HEK293 (cell line): Measurements from ENCODE around the gene ZNF296.

Experiments used
- CTCF ChIP-seq: fragments of 450-650 bp; formaldehyde crosslinking; IDR thresholded peaks from 2 replicates; pipeline ENCODE4 v1.5.1; 2016; ENCODE audit warnings: missing biosample characterization, missing genetic modification characterization
- MYNN ChIP-seq: fragments of 450-650 bp; formaldehyde crosslinking; IDR thresholded peaks from 2 replicates; pipeline ENCODE4 v1.5.1; 2016; ENCODE audit warnings: missing biosample characterization, missing genetic modification characterization, borderline replicate concordance
- REST ChIP-seq: fragments of 450-650 bp; formaldehyde crosslinking; IDR thresholded peaks from 2 replicates; pipeline ENCODE4 v1.5.1; 2016; ENCODE audit warnings: missing biosample characterization, missing genetic modification characterization
- TRIM28 ChIP-seq: IDR thresholded peaks from 2 replicates; pipeline ENCODE4 v1.6.1; 2011; ENCODE audit warnings: low read length, control low read depth, borderline replicate concordance
- YY1 ChIP-seq: fragments of 450-650 bp; formaldehyde crosslinking; IDR thresholded peaks from 2 replicates; pipeline ENCODE4 v1.5.1; 2018; ENCODE audit warnings: missing biosample characterization, missing genetic modification characterization
- ZBTB8A ChIP-seq: fragments of 450-650 bp; formaldehyde crosslinking; IDR thresholded peaks from 2 replicates; pipeline ENCODE4 v1.5.1; 2016; ENCODE audit warnings: missing biosample characterization, missing genetic modification characterization
- ZNF112 ChIP-seq: fragments of 450-650 bp; formaldehyde crosslinking; IDR thresholded peaks from 2 replicates; pipeline ENCODE4 v1.5.0; 2017; ENCODE audit warnings: missing biosample characterization, missing genetic modification characterization
- ZNF654 ChIP-seq: fragments of 450-650 bp; formaldehyde crosslinking; IDR thresholded peaks from 2 replicates; pipeline ENCODE4 v1.5.1; 2016; ENCODE audit warnings: low read depth, missing biosample characterization, missing genetic modification characterization
- ZNF677 ChIP-seq: fragments of 450-650 bp; IDR thresholded peaks from 2 replicates; pipeline ENCODE4 v1.5.0; 2018; ENCODE audit warnings: missing biosample characterization, mild to moderate bottlenecking, missing genetic modification characterization, moderate library complexity

- no peak for TF ChIP-seq CTCF
- no peak for TF ChIP-seq MYNN (tag by site-specific recombination)
- no peak for TF ChIP-seq REST (tag by site-specific recombination)
- no peak for TF ChIP-seq ZNF677
- TF ChIP-seq ZNF112 (tag by site-specific recombination) = no peak
- TF ChIP-seq ZBTB8A (tag by site-specific recombination) = no peak
- no peak for TF ChIP-seq ZNF654
- no peak for TF ChIP-seq YY1 (tag by site-specific recombination)
- TF ChIP-seq TRIM28 = no peak
Measured at GRCh38 chr19:45070214-45070613, 6.1 kb downstream of the ZNF296 start.
